ENCODE data around the gene LTBP1.

- TF ChIP-seq, protein P1, sequence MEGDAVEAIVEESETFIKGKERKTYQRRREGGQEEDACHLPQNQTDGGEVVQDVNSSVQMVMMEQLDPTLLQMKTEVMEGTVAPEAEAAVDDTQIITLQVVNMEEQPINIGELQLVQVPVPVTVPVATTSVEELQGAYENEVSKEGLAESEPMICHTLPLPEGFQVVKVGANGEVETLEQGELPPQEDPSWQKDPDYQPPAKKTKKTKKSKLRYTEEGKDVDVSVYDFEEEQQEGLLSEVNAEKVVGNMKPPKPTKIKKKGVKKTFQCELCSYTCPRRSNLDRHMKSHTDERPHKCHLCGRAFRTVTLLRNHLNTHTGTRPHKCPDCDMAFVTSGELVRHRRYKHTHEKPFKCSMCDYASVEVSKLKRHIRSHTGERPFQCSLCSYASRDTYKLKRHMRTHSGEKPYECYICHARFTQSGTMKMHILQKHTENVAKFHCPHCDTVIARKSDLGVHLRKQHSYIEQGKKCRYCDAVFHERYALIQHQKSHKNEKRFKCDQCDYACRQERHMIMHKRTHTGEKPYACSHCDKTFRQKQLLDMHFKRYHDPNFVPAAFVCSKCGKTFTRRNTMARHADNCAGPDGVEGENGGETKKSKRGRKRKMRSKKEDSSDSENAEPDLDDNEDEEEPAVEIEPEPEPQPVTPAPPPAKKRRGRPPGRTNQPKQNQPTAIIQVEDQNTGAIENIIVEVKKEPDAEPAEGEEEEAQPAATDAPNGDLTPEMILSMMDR (IDR thresholded peaks at IDR 0.05): no peak
- no peak for TF ChIP-seq POLR2A (IDR thresholded peaks at IDR 0.05)
These were observed 221.7 kb downstream of the LTBP1 start for GRCh38 chr2:33168425-33168824.
